GM23248 (cell line): ENCODE results near the gene CSNK2A1. TPM values are rescaled to one million over a fixed set of nuclear protein-coding genes. Genes with fewer than 3 reads are reported as not detected.

Experiments used
- DNase-seq: peaks from one replicate; pipeline ENCODE4 v3.0.0-alpha.2; 2015
- H2AFZ ChIP-seq: fragments of 200-600 bp; sonication (generic); 2 replicates; pipeline ENCODE4 v1.6.1; 2016; ENCODE audit warnings: antibody characterized with exemption
- H3F3A ChIP-seq: fragments of 200-600 bp; sonication (generic); 2 replicates; pipeline ENCODE4 v1.6.1; 2016; ENCODE audit warnings: mild to moderate bottlenecking, antibody characterized with exemption, mixed run types; ENCODE audit not compliant: insufficient read depth
- H3K27ac ChIP-seq: fragments of 200-600 bp; sonication (generic); 2 replicates; pipeline ENCODE4 v1.5.1; 2016; ENCODE audit warnings: mild to moderate bottlenecking
- H3K27me3 ChIP-seq: fragments of 200-600 bp; sonication (generic); replicated peaks from 2 replicates; pipeline ENCODE4 v1.6.1; 2016; ENCODE audit warnings: mild to moderate bottlenecking; ENCODE audit not compliant: insufficient read depth
- H3K36me3 ChIP-seq: fragments of 200-600 bp; sonication (generic); 2 replicates; pipeline ENCODE4 v1.6.1; 2016; ENCODE audit warnings: low read depth, mild to moderate bottlenecking
- H3K4me1 ChIP-seq: fragments of 200-600 bp; sonication (generic); 2 replicates; pipeline ENCODE4 v1.6.1; 2016; ENCODE audit warnings: mild to moderate bottlenecking; ENCODE audit not compliant: insufficient read depth
- H3K4me2 ChIP-seq: fragments of 200-600 bp; sonication (generic); one replicate; pipeline ENCODE4 v1.6.1; 2016; ENCODE audit warnings: mild to moderate bottlenecking; ENCODE audit not compliant: unreplicated experiment
- H3K4me3 ChIP-seq: fragments of 200-600 bp; sonication (generic); 2 replicates; pipeline ENCODE4 v1.5.1; 2016; ENCODE audit warnings: mild to moderate bottlenecking
- H3K79me2 ChIP-seq: fragments of 200-600 bp; sonication (generic); 2 replicates; pipeline ENCODE4 v1.6.1; 2016; ENCODE audit warnings: mild to moderate bottlenecking; ENCODE audit not compliant: insufficient read depth
- H3K9ac ChIP-seq: fragments of 200-600 bp; sonication (generic); 2 replicates; pipeline ENCODE4 v1.6.1; 2016; ENCODE audit warnings: mild to moderate bottlenecking
- H3K9me2 ChIP-seq: fragments of 200-600 bp; sonication (generic); 2 replicates; pipeline ENCODE4 v1.6.1; 2016; ENCODE audit warnings: mixed run types, mild to moderate bottlenecking, moderate library complexity; ENCODE audit not compliant: insufficient read depth
- H3K9me3 ChIP-seq: fragments of 200-600 bp; sonication (generic); one replicate; pipeline ENCODE4 v1.6.1; 2017; ENCODE audit warnings: low read depth
- H4K20me1 ChIP-seq: fragments of 200-600 bp; sonication (generic); 2 replicates; pipeline ENCODE4 v1.6.0; 2016; ENCODE audit not compliant: insufficient read depth
- EZH2 ChIP-seq: fragments of 200-600 bp; sonication (generic); IDR thresholded peaks from 2 replicates; pipeline ENCODE4 v1.6.1; 2018; ENCODE audit warnings: antibody characterized with exemption, mild to moderate bottlenecking; ENCODE audit not compliant: insufficient read depth, poor library complexity, severe bottlenecking
- EZH2phosphoT487 ChIP-seq: fragments of 200-600 bp; sonication (generic); IDR thresholded peaks from 2 replicates; pipeline ENCODE4 v1.6.1; 2018; ENCODE audit warnings: antibody characterized with exemption, moderate library complexity, mild to moderate bottlenecking, low read depth; ENCODE audit not compliant: insufficient read depth
- WGBS, 2 experiments: methylation state at CpG; one replicate each; pipeline ENCODE4 v1.1.6; 2015 to 2017; ENCODE audit warnings: low lambda C conversion rate in 2 of 2, low coverage in 1 of 2; ENCODE audit errors: missing lambda C conversion rate in 2 of 2; 5-methylcytosine and 5-hydroxymethylcytosine counted together
- in situ Hi-C: fragments of 300-500 bp; cut with MboI; formaldehyde crosslinking; loops from 2 replicates; pipeline ENCODE4 v1.15.0; 2020
- polyA plus RNA-seq: library from polyadenylated mRNA; unstranded; fragments of >200 nt; fragmentation: Nextera tagmentation; extraction: Ambion mirVana; gene quantifications from 2 replicates; pipeline ENCODE4 v1.2.1, GENCODE V29; 2016
- total RNA-seq: library from RNA; depleted of rRNA; stranded (reverse); fragments of >200 nt; shearing (Covaris generic); gene quantifications from 2 replicates; pipeline ENCODE4 v1.2.3, GENCODE V29; 2014

Gene CSNK2A1
- total and polyA plus RNA-seq, 2 experiments from 2014 or later, result 69.0 to 98.8 TPM

GRCh38 chr20:568097-568652, 24.6 kb upstream of the CSNK2A1 start:
- Histone ChIP-seq H3K4me1 (peaks cover 6% of the 10 kb centered on the region; the same call in 1 of the 2 replicates), H4K20me1 (no peaks in the 10 kb centered on the region), H3K27me3 (peaks cover 63% of the 10 kb centered on the region), H3F3A (no peaks in the 10 kb centered on the region), H3K4me2 (no peak overlapping the region), H3K9me2 (no peaks in the 10 kb centered on the region), H3K4me3 (no peak overlapping the region), H3K9ac (no peak overlapping the region), H2AFZ (no peak overlapping the region), H3K36me3 (no peaks in the 10 kb centered on the region), H3K79me2 (no peaks in the 10 kb centered on the region), H3K27ac (no peak overlapping the region), H3K9me3 (no peaks in the 10 kb centered on the region)
- 27 to 34% methylated on average over 15 to 20 of the region's 20 CpGs for WGBS, 2 experiments
- in situ Hi-C loops, result no loop called here
- TF ChIP-seq EZH2phosphoT487, result no peak
- TF ChIP-seq EZH2, result no peak
- no peak for DNase-seq

DNA sequence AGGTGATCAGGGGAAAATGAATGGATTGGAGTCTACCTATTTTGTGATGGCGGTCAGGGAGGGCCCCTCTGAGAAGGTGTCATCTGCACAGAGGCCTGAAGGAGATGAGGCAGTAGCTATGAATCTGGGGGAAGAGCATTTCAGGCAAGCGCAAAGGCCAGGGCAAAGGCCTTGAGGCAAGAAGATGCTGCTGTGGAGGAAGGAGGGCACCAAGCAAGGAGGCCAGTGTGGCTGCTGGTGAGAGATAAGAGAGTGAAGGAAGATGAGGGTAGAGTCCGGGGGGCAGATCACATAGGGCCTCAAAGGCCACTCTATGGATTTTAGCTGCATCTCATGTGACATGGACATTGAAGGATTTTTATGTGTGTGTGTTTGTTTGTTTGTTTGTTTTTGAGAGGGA, 20.6 kb upstream of the CSNK2A1 start:
- Histone ChIP-seq H3F3A (no peaks in the 10 kb centered on the region), H3K9me2 (no peaks in the 10 kb centered on the region), H2AFZ (no peak overlapping the region), H3K27me3 (peaks cover 43% of the 10 kb centered on the region), H3K9me3 (no peaks in the 10 kb centered on the region), H3K4me3 (no peak overlapping the region), H3K4me2 (no peak overlapping the region), H3K27ac (no peak overlapping the region), H3K79me2 (no peaks in the 10 kb centered on the region), H3K4me1 (no peaks in the 10 kb centered on the region), H3K9ac (no peak overlapping the region), H4K20me1 (no peaks in the 10 kb centered on the region), H3K36me3 (no peaks in the 10 kb centered on the region)
- TF ChIP-seq EZH2 (no peak), EZH2phosphoT487 (no peak)
- DNase-seq, result no peak
- 89 to 91% methylated on average over 3 of the region's 3 CpGs for WGBS, 2 experiments
- in situ Hi-C loops, result no loop called here

DNA sequence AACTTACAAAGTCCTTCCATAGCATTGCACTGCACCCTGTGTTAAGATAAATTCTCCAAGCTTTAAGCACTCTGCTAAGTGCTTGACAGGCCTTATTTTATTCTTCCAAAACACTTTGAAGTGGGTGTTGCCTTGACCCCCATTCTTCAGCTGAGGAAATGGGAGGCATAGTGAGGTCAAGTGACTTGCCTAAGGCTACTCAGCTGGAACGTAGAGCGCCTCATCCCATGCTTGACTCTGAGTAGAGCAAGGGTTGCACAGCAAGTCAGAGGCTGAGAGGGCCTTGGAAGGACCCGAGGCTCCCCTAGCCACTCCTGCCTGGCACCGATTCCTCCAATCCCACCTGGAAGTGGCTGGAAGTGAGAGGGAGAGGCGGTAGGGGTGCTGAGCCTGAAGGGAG, 19.6 kb upstream of the CSNK2A1 start:
- DNase-seq, result no peak
- in situ Hi-C loops, result no loop called here

DNA sequence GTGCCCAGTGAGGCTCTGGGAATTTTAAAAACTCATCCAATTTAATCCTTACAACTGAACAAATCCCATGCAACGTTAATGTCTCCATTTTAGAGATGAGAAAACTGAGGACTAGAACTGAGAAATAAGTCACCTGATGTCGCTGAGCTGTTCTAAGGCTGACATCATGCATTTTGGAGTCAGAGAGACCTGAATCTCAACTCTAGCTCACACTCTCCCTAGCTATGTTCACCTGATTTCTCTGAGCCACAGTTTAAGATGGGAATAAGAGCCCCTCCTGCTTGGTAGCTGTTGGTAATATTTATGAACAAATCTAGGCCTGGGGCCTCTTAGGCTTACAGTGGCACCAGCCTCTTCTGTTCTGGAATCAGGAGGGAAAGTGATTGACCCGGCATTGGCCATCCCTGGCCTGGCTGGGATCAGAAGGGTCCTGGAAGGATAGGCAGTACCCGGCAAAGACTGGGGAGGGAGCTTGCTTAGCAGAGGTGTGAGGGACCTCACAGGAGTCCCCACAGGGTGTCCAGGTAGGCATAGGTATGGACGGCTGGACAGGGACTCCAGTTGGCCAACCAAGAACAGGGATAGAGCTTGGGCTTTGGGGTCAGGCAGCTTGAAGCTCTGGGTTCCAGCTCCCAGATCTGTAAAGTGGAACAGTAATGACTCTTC, 18.8 kb upstream of the CSNK2A1 start:
- no peak overlapping the region for H2AFZ ChIP-seq
- H3K4me2 ChIP-seq, result no peak overlapping the region
- whole genome bisulfite sequencing, 2 experiments, result 39 to 44% methylated on average over 5 of the region's 5 CpGs
- H3K27me3 ChIP-seq, result peaks cover 27% of the 10 kb centered on the region
- no peaks in the 10 kb centered on the region for H3F3A ChIP-seq
- TF ChIP-seq EZH2phosphoT487, result no peak
- no peak for TF ChIP-seq EZH2
- in situ Hi-C loops, result no loop called here
- H3K9me2 ChIP-seq, result no peaks in the 10 kb centered on the region
- no peaks in the 10 kb centered on the region for H4K20me1 ChIP-seq
- H3K4me1 ChIP-seq, result no peaks in the 10 kb centered on the region
- no peak overlapping the region for H3K27ac ChIP-seq
- no peak for DNase-seq
- H3K4me3 ChIP-seq, result no peak overlapping the region
- no peaks in the 10 kb centered on the region for H3K36me3 ChIP-seq
- no peaks in the 10 kb centered on the region for H3K79me2 ChIP-seq
- H3K9ac ChIP-seq, result no peak overlapping the region
- no peaks in the 10 kb centered on the region for H3K9me3 ChIP-seq

More for the DNA sequence above, 19.6 kb upstream of the CSNK2A1 start:
- Histone ChIP-seq H3K9me3 (no peaks in the 10 kb centered on the region), H3K4me2 (no peak overlapping the region), H2AFZ (no peak overlapping the region), H3K9me2 (no peaks in the 10 kb centered on the region), H3K27ac (no peak overlapping the region), H3K9ac (no peak overlapping the region), H3K27me3 (peaks cover 33% of the 10 kb centered on the region), H3K79me2 (no peaks in the 10 kb centered on the region), H4K20me1 (no peaks in the 10 kb centered on the region), H3F3A (no peaks in the 10 kb centered on the region), H3K36me3 (no peaks in the 10 kb centered on the region), H3K4me1 (no peaks in the 10 kb centered on the region), H3K4me3 (no peak overlapping the region)
- TF ChIP-seq EZH2phosphoT487 (no peak), EZH2 (no peak)
- WGBS, 2 experiments, result 63 to 67% methylated on average over 5 of the region's 5 CpGs
